Neuronal stem cell (in vitro differentiated cells): ENCODE measurements around the gene RBCK1.
A peak's percentile ranks its signal among the peaks of the same experiment; 100 is the strongest.

Experiments
- DNase-seq: peaks from one replicate; pipeline ENCODE4 v3.0.0-alpha.2; 2013; ENCODE audit warnings: low spot score
- H2AFZ ChIP-seq: one replicate; pipeline ENCODE4 v1.6.1; 2013; ENCODE audit warnings: mild to moderate bottlenecking, low read length, inconsistent platforms
- H2AK5ac ChIP-seq: 2 replicates; pipeline ENCODE4 v1.6.1; 2013; ENCODE audit warnings: low read depth, mild to moderate bottlenecking, inconsistent platforms, low read length, moderate library complexity, mixed read lengths
- H2BK120ac ChIP-seq: 2 replicates; pipeline ENCODE4 v1.6.1; 2013; ENCODE audit warnings: low read depth, mild to moderate bottlenecking, inconsistent platforms, low read length, moderate library complexity, mixed read lengths
- H2BK12ac ChIP-seq: one replicate; pipeline ENCODE4 v1.6.1; 2013; ENCODE audit warnings: low read length, inconsistent platforms
- H2BK15ac ChIP-seq: 2 replicates; pipeline ENCODE4 v1.6.1; 2013; ENCODE audit warnings: mild to moderate bottlenecking, low read length, inconsistent platforms, mixed read lengths
- H2BK5ac ChIP-seq: one replicate; pipeline ENCODE4 v1.6.1; 2013; ENCODE audit warnings: inconsistent platforms, mild to moderate bottlenecking, low read length, moderate library complexity
- H3K14ac ChIP-seq: one replicate; pipeline ENCODE4 v1.6.1; 2013; ENCODE audit warnings: low read length, inconsistent platforms
- H3K18ac ChIP-seq: 2 replicates; pipeline ENCODE4 v1.6.1; 2013; ENCODE audit warnings: low read length, inconsistent platforms
- H3K23ac ChIP-seq: 2 replicates; pipeline ENCODE4 v1.6.1; 2013; ENCODE audit warnings: low read depth, mild to moderate bottlenecking, mixed read lengths, low read length, inconsistent platforms; ENCODE audit not compliant: poor library complexity
- H3K27ac ChIP-seq: replicated peaks from 3 replicates; pipeline ENCODE4 v1.5.1; 2013; ENCODE audit warnings: low read length, inconsistent platforms
- H3K27me3 ChIP-seq, 3 experiments: 2 replicates each; pipeline ENCODE4 v1.6.1; 2013; ENCODE audit warnings: low read length in 3 of 3, mild to moderate bottlenecking in 2 of 3, inconsistent platforms in 1 of 3, low read depth in 1 of 3, mixed read lengths in 1 of 3, moderate library complexity in 1 of 3; ENCODE audit not compliant: control insufficient read depth in 3 of 3, insufficient read depth in 3 of 3
- H3K36me3 ChIP-seq, 2 donors: replicated peaks in 1 of 2; 2 replicates each; pipeline ENCODE4 v1.6.1; 2013; ENCODE audit warnings: low read length in 2 of 2; ENCODE audit not compliant: control insufficient read depth in 2 of 2, insufficient read depth in 2 of 2
- H3K4ac ChIP-seq: 2 replicates; pipeline ENCODE4 v1.6.1; 2013; ENCODE audit warnings: inconsistent platforms, mild to moderate bottlenecking, low read length, moderate library complexity
- H3K4me1 ChIP-seq, 2 donors: 1 replicate in 1 of 2; 2 replicates in 1 of 2; pipeline ENCODE4 v1.6.1; 2013; ENCODE audit warnings: low read length in 2 of 2, low read depth in 1 of 2; ENCODE audit not compliant: control insufficient read depth in 2 of 2, insufficient read depth in 1 of 2
- H3K4me2 ChIP-seq: one replicate; pipeline ENCODE4 v1.6.1; 2013; ENCODE audit warnings: mild to moderate bottlenecking, low read length, inconsistent platforms; ENCODE audit not compliant: insufficient read depth, poor library complexity, severe bottlenecking
- H3K4me3 ChIP-seq, 2 donors: 2 replicates each; pipeline ENCODE4 v1.5.1; 2013; ENCODE audit warnings: low read length in 2 of 2, mild to moderate bottlenecking in 2 of 2, inconsistent platforms in 1 of 2, moderate library complexity in 1 of 2
- H3K79me1 ChIP-seq: one replicate; pipeline ENCODE4 v1.6.1; 2013; ENCODE audit warnings: low read depth, mild to moderate bottlenecking, inconsistent platforms, low read length, moderate library complexity
- H3K9ac ChIP-seq: one replicate; pipeline ENCODE4 v1.6.1; 2013; ENCODE audit warnings: mild to moderate bottlenecking, low read depth, low read length, inconsistent platforms; ENCODE audit not compliant: poor library complexity
- H3K9me3 ChIP-seq, 2 donors: replicated peaks in 1 of 2; 2 replicates each; pipeline versions ENCODE3 to v1.6.1; 2013; ENCODE audit warnings: low read length in 2 of 2, mild to moderate bottlenecking in 2 of 2, inconsistent platforms in 1 of 2, low read depth in 1 of 2, mixed read lengths in 1 of 2, moderate library complexity in 1 of 2; ENCODE audit not compliant: control insufficient read depth in 2 of 2, insufficient read depth in 1 of 2
- H4K8ac ChIP-seq: one replicate; pipeline ENCODE4 v1.6.1; 2013; ENCODE audit warnings: low read depth, mild to moderate bottlenecking, inconsistent platforms, low read length, moderate library complexity
- H4K91ac ChIP-seq: one replicate; pipeline ENCODE4 v1.6.1; 2013; ENCODE audit warnings: low read length, low read depth, mild to moderate bottlenecking, inconsistent platforms; ENCODE audit not compliant: poor library complexity
- WGBS, 2 donors: extraction: QIAGEN DNeasy Blood & Tissue Kit; methylation state at CpG; one replicate each; pipeline ENCODE4 v1.1.7; 2013; ENCODE audit warnings: missing lambda C conversion rate in 2 of 2, mixed read lengths in 1 of 2; ENCODE audit not compliant: insufficient read length in 2 of 2, insufficient replicate concordance in 1 of 2; ENCODE audit errors: extremely low coverage in 2 of 2; 5-methylcytosine and 5-hydroxymethylcytosine counted together

Gene RBCK1

DNA sequence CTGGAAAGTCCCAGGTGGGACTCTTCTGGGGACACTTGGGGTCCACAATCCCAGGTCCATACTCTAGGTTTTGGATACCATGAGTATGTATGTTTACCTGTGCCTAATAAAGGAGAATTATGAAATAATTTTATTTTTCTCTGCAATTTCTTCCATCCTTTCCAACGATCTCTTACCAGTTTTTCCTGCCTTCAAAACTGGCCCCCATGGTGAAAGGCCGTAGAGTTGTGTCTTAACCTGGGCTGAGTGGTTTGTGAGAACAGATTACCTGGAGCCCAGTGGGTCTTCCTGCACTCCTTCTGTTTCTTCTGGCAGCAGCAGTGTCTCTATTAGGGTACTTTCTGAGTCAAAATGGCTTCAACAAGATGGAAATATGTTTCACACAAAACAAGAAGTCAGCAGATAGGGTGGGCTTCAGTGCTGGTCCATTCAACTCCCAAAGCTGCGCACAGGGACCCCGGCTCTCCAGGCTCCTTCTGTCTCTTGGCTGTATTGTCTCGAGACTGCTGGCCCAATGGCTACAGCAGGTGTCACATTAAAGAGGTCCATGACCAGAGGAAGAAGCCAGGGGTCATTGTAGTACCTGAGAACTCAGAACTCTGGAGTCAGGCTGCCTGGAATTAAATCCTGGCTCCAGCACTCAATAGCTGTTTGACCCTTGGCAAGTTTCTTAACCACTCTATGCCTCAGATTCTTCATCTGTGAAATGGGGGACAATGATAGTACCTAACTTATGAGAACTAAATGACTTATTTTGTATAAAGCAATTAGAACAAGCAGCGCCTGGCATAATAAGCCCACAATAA is 10.5 kb upstream of the RBCK1 start:
- Histone ChIP-seq H3K23ac (no peak overlapping the region), H3K79me1 (peaks cover 2% of the 10 kb centered on the region), H2BK120ac (no peak overlapping the region), H2AFZ (no peak overlapping the region), H3K4me2 (no peak overlapping the region), H2AK5ac (no peak overlapping the region), H4K8ac (no peak overlapping the region), H3K4me1 (peaks cover 9% of the 10 kb centered on the region in 2 donors), H3K18ac (no peak overlapping the region), H3K4me3 (no peak overlapping the region), H3K9ac (no peak overlapping the region), H2BK12ac (no peak overlapping the region), H3K14ac (no peak overlapping the region), H2BK5ac (no peak overlapping the region), H4K91ac (no peak overlapping the region), H3K27ac (no peak overlapping the region), H3K9me3 (peaks cover 0 to 1% of the 10 kb centered on the region in 2 donors), H3K27me3 (no peaks in the 10 kb centered on the region), H2BK15ac (no peak overlapping the region), H3K4ac (no peak overlapping the region), H3K36me3 (peaks cover 5 to 44% of the 10 kb centered on the region in 2 donors)
- no peak for DNase-seq
- WGBS, 2 donors = no CpG with 5 or more reads among the region's 6 CpGs

DNA sequence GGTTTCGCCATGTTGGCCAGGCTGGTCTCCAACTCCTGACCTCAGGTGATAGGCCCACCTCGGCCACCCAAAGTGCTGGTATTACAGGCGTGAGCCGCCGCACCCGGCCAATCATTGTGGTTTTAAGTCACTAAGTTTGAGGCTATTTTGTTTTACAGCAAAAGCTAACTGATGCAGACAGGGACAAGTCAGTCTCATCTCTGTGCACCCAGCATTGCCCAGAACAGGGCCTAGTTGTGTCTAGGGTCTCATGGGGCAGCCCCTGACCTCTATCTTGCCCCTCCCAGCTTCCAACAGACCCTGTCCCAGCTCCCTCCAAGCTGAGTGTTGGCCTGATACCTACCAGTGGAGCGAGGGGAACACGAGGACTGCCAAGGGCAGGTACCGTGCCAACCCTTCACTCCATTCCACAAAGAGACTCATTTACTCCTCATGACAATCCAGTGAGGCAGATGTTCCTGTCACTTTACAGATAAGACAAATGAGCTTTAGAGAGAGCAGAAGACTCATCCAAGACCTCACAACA is 8.9 kb upstream of the RBCK1 start:
- DNase-seq = no peak
- peaks cover 0 to 1% of the 10 kb centered on the region in 2 donors for H3K9me3 ChIP-seq
- H3K18ac ChIP-seq = no peak overlapping the region
- no peak overlapping the region for H4K91ac ChIP-seq
- no peaks in the 10 kb centered on the region for H3K27me3 ChIP-seq
- no peak overlapping the region for H2BK120ac ChIP-seq
- H3K14ac ChIP-seq = no peak overlapping the region
- H2BK12ac ChIP-seq = no peak overlapping the region
- no peak overlapping the region for H2BK5ac ChIP-seq
- no peak overlapping the region for H3K4ac ChIP-seq
- no peak overlapping the region for H3K4me2 ChIP-seq
- H3K9ac ChIP-seq = no peak overlapping the region
- no peak overlapping the region for H3K27ac ChIP-seq
- peaks cover 5 to 33% of the 10 kb centered on the region in 2 donors for H3K36me3 ChIP-seq
- no CpG with 5 or more reads among the region's 9 CpGs for WGBS, 2 donors
- H2AFZ ChIP-seq = no peak overlapping the region
- H3K23ac ChIP-seq = no peak overlapping the region
- H3K79me1 ChIP-seq = peaks cover 2% of the 10 kb centered on the region
- no peak overlapping the region for H2AK5ac ChIP-seq
- H4K8ac ChIP-seq = no peak overlapping the region
- no peak overlapping the region for H2BK15ac ChIP-seq
- peaks cover 9% of the 10 kb centered on the region in 2 donors for H3K4me1 ChIP-seq
- H3K4me3 ChIP-seq = no peak overlapping the region

DNA sequence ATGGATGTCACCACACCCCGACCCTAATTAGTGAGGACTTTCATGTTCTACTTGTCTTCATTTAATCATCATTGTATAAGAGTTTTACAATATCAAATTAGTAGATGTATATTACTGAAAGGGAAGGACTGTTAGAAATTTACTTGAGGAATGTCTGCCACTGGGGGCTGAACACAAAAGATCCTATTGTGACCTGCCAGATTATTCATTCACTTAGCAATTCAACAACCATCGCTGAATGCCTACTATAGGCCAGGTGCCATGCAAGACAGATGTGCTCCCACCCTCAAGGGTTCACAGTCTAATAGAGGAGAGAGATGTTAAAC is 8.0 kb upstream of the RBCK1 start:
- no peak overlapping the region for H2BK5ac ChIP-seq

DNA sequence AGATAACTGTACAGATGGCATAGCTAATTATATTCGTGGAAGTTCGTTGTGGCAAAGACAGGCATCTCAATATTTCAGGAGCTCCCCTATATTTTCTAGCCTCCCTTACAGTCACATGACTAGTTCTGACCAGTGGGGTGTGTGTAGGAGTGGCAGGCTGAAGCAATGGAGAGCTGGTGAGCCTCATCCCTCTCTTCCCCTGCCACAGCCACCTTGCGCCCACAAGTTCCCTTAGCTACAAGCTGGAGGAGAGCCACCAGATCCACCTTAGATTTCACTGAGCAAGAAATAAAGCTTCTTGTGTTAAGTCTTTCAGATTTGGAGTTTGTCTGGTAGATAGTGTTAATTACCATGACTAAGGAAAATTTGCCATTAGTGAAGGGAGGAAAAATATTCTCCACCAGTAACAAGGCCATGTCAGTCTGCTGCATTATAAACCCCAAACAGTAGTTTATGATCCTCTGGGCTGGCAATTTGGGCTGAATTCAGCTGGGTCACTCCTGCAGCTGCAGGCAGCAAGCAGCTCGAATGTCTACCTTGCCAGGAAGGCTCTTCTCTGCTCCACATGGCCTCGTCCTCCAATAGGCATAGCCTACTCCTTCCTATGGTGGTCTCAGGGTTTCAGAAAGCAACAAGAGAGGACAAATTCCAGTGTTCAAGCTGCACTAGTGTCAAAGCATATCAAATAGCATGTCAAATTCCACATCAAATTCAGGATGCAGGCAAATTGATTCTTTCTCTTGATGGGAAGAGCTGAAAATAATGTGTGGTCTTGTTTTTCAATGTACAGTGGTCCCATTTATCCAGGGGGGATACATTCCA is 7.4 kb upstream of the RBCK1 start:
- no peak overlapping the region for H2BK120ac ChIP-seq
- no peak overlapping the region for H2BK15ac ChIP-seq
- H3K9ac ChIP-seq = no peak overlapping the region
- DNase-seq = no peak
- WGBS, 2 donors = no CpG with 5 or more reads among the region's 5 CpGs
- peaks cover 9% of the 10 kb centered on the region in 2 donors for H3K4me1 ChIP-seq
- H3K23ac ChIP-seq = no peak overlapping the region
- no peak overlapping the region for H3K18ac ChIP-seq
- peaks cover 0 to 1% of the 10 kb centered on the region in 2 donors for H3K9me3 ChIP-seq
- H2BK12ac ChIP-seq = no peak overlapping the region
- no peak overlapping the region for H2BK5ac ChIP-seq
- H2AFZ ChIP-seq = peak overlapping the region; percentile 80
- no peaks in the 10 kb centered on the region for H3K27me3 ChIP-seq
- H3K4ac ChIP-seq = no peak overlapping the region
- no peak overlapping the region for H4K8ac ChIP-seq
- H3K79me1 ChIP-seq = no peaks in the 10 kb centered on the region
- H4K91ac ChIP-seq = no peak overlapping the region
- H3K27ac ChIP-seq = no peak overlapping the region
- peaks cover 3 to 20% of the 10 kb centered on the region in 2 donors for H3K36me3 ChIP-seq
- no peak overlapping the region for H3K4me2 ChIP-seq
- H3K14ac ChIP-seq = no peak overlapping the region
- no peak overlapping the region for H2AK5ac ChIP-seq
- H3K4me3 ChIP-seq = no peak overlapping the region

More for the DNA sequence above, 8.0 kb upstream of the RBCK1 start:
- peaks cover 5 to 25% of the 10 kb centered on the region in 2 donors for H3K36me3 ChIP-seq
- H2AK5ac ChIP-seq = no peak overlapping the region
- no peak overlapping the region for H3K27ac ChIP-seq
- H3K4me2 ChIP-seq = no peak overlapping the region
- H3K18ac ChIP-seq = no peak overlapping the region
- no peak overlapping the region for H3K4ac ChIP-seq
- no peaks in the 10 kb centered on the region for H3K27me3 ChIP-seq
- H2BK120ac ChIP-seq = no peak overlapping the region
- H3K4me1 ChIP-seq = peaks cover 9% of the 10 kb centered on the region in 2 donors
- DNase-seq = no peak
- no peak overlapping the region for H3K9ac ChIP-seq
- no peak overlapping the region for H3K4me3 ChIP-seq
- H2BK12ac ChIP-seq = no peak overlapping the region
- H4K91ac ChIP-seq = no peak overlapping the region
- H2AFZ ChIP-seq = peak overlapping the region; percentile 80
- H3K79me1 ChIP-seq = peaks cover 2% of the 10 kb centered on the region
- peaks cover 0 to 1% of the 10 kb centered on the region in 2 donors for H3K9me3 ChIP-seq
- no peak overlapping the region for H4K8ac ChIP-seq
- H2BK15ac ChIP-seq = no peak overlapping the region
- no peak overlapping the region for H3K14ac ChIP-seq
- no CpG with 5 or more reads among the region's 2 CpGs for WGBS, 2 donors
- H3K23ac ChIP-seq = no peak overlapping the region
